GM12874 (cell line): ENCODE measurements around the gene FADS3.

Source experiments
- CTCF ChIP-seq: IDR thresholded peaks from 2 replicates; pipeline ENCODE4 v1.5.1; 2011; ENCODE audit warnings: low read depth, mild to moderate bottlenecking, control low read depth, low read length, moderate library complexity; ENCODE audit not compliant: insufficient read depth

Gene FADS3

GRCh38 chr11:61912991-61913698 is 21.8 kb upstream of the FADS3 start:
- TF ChIP-seq CTCF: no peak

GRCh38 chr11:61912530-61912898 is 21.2 kb upstream of the FADS3 start:
- TF ChIP-seq CTCF: no peak

GRCh38 chr11:61911701-61912529 is 20.6 kb upstream of the FADS3 start:
- TF ChIP-seq CTCF: no peak

- TF ChIP-seq CTCF: no peak
Observed at GRCh38 chr11:61911128-61911700, 19.9 kb upstream of the FADS3 start.

GRCh38 chr11:61910187-61911127 is 19.1 kb upstream of the FADS3 start:
- no peak for TF ChIP-seq CTCF

- no peak for TF ChIP-seq CTCF
Observed at GRCh38 chr11:61908730-61909316, 17.5 kb upstream of the FADS3 start.
